Calu3 (cell line): ENCODE results near the gene CLDND2. TPM values are rescaled to one million over a fixed set of nuclear protein-coding genes. Genes with fewer than 3 reads are reported as not detected.

ENCODE experiments used
- BruUV-seq: library from RNA; stranded (reverse); fragments of 400-500 nt; replicated peaks from 2 replicates; lab custom pipeline; 2021; lab: Mats Ljungman, UMichigan
- CTCF ChIA-PET: fragments of 300-600 bp; sonication (Branson Sonifier 250); formaldehyde crosslinking; loops from one replicate; lab custom pipeline; 2022; ENCODE audit warnings: antibody characterized with exemption; lab: Charles Lee
- DNase-seq: peaks from one replicate; pipeline ENCODE4 v3.0.0; 2022
- H3K27ac Mint-ChIP-seq: one replicate; pipeline ENCODE4 v1.8.0; 2022; ENCODE audit warnings: mixed read lengths; ENCODE audit not compliant: unreplicated experiment
- H3K27me3 Mint-ChIP-seq: one replicate; pipeline ENCODE4 v1.8.0; 2022; ENCODE audit warnings: mixed read lengths; ENCODE audit not compliant: unreplicated experiment
- H3K36me3 Mint-ChIP-seq: one replicate; pipeline ENCODE4 v1.8.0; 2022; ENCODE audit warnings: mild to moderate bottlenecking, moderate library complexity, mixed read lengths; ENCODE audit not compliant: insufficient read depth, unreplicated experiment
- H3K4me1 Mint-ChIP-seq: one replicate; pipeline ENCODE4 v1.8.0; 2022; ENCODE audit warnings: mild to moderate bottlenecking, low read depth, mixed read lengths; ENCODE audit not compliant: unreplicated experiment
- H3K4me3 Mint-ChIP-seq: one replicate; pipeline ENCODE4 v1.8.0; 2022; ENCODE audit warnings: mild to moderate bottlenecking, low read depth, moderate library complexity, mixed read lengths; ENCODE audit not compliant: unreplicated experiment
- H3K9me3 Mint-ChIP-seq: one replicate; pipeline ENCODE4 v1.8.0; 2022; ENCODE audit warnings: low read depth, mixed read lengths; ENCODE audit not compliant: unreplicated experiment
- intact Hi-C: fragments of 100-400 bp; cut with micrococcal nuclease; formaldehyde crosslinking; loops from one replicate; pipeline ENCODE4 v1.10.0; 2022; ENCODE audit not compliant: unreplicated experiment
- total RNA-seq: library from RNA; stranded (reverse); gene quantifications from 2 replicates; pipeline ENCODE4 v1.2.3, GENCODE V29; 2022
- TF ChIP-seq, protein P1 (sequence below): fragments of 200-600 bp; IDR thresholded peaks from one replicate; pipeline ENCODE4 v1.8.0; 2022; ENCODE audit warnings: antibody characterized with exemption; ENCODE audit not compliant: unreplicated experiment

Gene CLDND2
- total RNA-seq, 1 experiment from 2014 or later: 1.2 TPM

DNA sequence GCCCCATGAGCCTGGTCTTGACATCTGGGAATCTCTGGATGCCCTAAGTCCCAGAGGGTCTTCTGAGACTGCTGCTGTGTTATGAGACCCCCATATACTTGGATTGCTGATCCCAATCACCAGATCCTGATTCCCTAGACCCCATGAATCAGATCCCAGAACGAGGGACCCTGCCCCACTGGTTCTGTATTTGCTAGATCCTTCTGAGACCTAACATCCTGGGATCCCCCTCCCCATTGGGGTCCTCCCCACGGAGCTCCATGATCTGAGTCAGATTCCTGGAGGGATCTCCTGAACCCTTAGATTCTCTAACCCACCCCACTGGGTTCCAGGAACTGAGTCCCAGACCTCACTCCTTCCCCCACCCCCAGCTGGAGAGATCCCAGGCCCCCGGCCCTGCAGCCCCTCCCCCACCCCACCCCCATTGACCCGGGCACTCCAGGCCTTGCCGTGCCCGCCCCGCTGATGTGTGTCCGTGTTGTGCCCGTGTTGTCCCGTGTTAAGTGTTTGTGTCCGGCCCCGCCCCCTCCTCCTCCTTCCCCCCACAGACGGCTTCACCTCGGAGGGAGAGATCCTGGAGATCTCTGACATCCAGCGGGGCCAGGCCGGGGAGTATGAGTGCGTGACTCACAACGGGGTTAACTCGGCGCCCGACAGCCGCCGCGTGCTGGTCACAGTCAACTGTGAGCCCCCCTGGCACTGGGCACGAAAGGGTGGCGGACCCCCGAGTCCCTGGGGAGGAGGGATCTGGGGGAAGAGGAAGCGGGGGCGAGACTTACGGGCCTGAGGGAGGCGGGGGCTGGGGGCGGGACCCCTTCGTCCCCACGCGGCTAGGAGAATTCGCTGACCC lies 42.4 kb downstream of the CLDND2 start:
- Mint-ChIP-seq H3K36me3 (peaks cover 4% of the 10 kb centered on the region), H3K4me1 (peaks cover 8% of the 10 kb centered on the region), H3K27ac (no peak overlapping the region), H3K9me3 (peaks cover 2% of the 10 kb centered on the region), H3K4me3 (no peak overlapping the region), H3K27me3 (peaks cover 71% of the 10 kb centered on the region)
- TF ChIP-seq, protein P1, sequence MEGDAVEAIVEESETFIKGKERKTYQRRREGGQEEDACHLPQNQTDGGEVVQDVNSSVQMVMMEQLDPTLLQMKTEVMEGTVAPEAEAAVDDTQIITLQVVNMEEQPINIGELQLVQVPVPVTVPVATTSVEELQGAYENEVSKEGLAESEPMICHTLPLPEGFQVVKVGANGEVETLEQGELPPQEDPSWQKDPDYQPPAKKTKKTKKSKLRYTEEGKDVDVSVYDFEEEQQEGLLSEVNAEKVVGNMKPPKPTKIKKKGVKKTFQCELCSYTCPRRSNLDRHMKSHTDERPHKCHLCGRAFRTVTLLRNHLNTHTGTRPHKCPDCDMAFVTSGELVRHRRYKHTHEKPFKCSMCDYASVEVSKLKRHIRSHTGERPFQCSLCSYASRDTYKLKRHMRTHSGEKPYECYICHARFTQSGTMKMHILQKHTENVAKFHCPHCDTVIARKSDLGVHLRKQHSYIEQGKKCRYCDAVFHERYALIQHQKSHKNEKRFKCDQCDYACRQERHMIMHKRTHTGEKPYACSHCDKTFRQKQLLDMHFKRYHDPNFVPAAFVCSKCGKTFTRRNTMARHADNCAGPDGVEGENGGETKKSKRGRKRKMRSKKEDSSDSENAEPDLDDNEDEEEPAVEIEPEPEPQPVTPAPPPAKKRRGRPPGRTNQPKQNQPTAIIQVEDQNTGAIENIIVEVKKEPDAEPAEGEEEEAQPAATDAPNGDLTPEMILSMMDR: no peak
- intact Hi-C loops: no loop called here
- no TSS peak for BruUV-seq
- CTCF ChIA-PET: no interaction called here
- DNase-seq: no peak

DNA sequence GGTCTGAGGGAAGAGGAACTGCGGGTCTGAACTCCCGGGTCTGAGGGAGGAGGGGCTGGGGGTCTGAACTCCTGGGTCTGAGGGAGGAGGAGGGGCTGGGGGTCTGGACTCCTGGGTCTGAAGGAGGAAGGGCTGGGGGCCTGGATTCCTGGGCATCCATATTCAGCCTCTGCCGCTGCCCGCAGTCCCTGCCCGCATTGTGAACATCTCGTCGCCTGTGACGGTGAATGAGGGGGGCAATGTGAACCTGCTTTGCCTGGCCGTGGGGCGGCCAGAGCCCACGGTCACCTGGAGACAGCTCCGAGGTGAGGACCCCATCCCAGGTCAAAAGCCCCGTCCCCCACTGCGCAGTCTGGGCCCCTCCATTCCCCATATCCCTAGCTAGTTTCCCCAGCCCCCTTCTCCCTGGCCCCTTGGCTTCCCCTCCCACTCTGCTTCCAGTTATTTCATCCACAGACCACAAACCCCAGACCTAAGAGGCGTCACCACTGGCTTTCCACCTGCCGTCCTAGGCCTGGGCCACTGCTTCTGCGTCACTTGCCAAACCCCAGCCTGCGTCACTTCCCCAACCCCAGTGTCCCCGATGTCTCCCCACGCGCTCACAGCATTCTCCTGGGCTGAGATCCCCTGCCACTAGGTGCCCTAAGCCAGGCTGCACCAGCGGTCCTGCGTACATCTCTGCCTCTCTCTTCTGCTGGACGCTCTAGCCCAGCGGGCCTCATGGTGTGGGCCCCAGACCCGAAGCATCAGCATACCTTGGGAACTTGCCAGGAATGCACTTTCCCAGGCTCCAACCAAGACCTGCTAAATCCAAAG lies 43.4 kb downstream of the CLDND2 start:
- Mint-ChIP-seq H3K4me1 (peaks cover 8% of the 10 kb centered on the region), H3K27ac (no peak overlapping the region), H3K36me3 (peaks cover 4% of the 10 kb centered on the region), H3K27me3 (peaks cover 82% of the 10 kb centered on the region), H3K9me3 (no peaks in the 10 kb centered on the region), H3K4me3 (no peak overlapping the region)
- intact Hi-C loops: no loop called here
- DNase-seq: no peak
- CTCF ChIA-PET: interaction anchor here (0.6 kb wide), 1 partner anchor 344 kb away, joined by 4 read pairs; no protein-coding TSS in a partner anchor
- TF ChIP-seq, protein P1: no peak
- no TSS peak for BruUV-seq

DNA sequence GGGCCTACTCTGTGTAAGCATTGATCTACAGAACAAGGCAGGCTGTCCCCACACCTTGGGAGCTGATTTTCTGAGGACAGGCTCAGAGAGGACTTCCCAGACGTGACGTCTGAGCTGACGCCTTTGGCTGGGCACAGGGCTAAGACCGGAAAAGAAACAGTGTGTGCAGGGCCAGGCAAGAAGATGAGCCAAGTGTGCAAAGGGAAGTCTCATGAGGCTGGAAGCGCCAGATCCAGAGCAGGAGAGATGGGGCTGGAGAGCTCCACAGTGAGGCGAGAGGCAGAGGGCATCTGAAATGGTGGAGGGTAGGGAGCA lies 44.7 kb downstream of the CLDND2 start:
- intact Hi-C loops: no loop called here
- peaks cover 94% of the 10 kb centered on the region for H3K27me3 Mint-ChIP-seq
- TF ChIP-seq, protein P1: no peak
- no peak for DNase-seq
- no peak overlapping the region for H3K4me3 Mint-ChIP-seq
- H3K36me3 Mint-ChIP-seq: peaks cover 4% of the 10 kb centered on the region
- BruUV-seq: no TSS peak
- no peak overlapping the region for H3K27ac Mint-ChIP-seq
- no peaks in the 10 kb centered on the region for H3K9me3 Mint-ChIP-seq
- CTCF ChIA-PET: no interaction called here
- peaks cover 8% of the 10 kb centered on the region for H3K4me1 Mint-ChIP-seq

DNA sequence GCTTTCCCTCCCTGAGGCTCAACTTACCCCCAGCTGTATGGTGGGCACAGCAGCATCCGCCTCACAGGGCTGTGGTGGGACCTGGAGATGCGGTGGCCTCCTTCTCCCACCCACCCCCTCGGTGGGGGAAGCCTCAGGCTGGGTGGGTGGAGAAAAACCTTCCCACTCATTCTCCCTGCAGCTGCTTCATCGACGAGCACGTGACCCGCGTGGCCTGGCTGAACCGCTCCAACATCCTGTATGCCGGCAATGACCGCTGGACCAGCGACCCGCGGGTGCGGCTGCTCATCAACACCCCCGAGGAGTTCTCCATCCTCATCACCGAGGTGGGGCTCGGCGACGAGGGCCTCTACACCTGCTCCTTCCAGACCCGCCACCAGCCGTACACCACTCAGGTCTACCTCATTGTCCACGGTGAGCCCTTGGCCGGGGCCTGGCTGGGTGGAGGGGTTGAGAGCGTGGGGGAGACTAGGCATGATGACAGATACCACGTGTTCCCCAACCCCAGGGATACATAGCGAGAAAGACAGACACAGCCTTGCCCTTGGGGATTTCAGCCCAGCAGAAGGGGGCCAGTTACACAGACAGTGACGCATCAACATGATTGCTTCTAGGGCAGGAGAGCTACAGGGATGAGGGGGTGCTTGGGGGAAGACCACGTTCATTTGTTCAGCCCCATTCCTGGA lies 45.2 kb downstream of the CLDND2 start:
- Mint-ChIP-seq H3K27ac (no peak overlapping the region), H3K27me3 (peaks cover 99% of the 10 kb centered on the region), H3K4me1 (peaks cover 8% of the 10 kb centered on the region), H3K36me3 (peaks cover 4% of the 10 kb centered on the region), H3K9me3 (no peaks in the 10 kb centered on the region), H3K4me3 (no peak overlapping the region)
- intact Hi-C loops: no loop called here
- CTCF ChIA-PET: no interaction called here
- TF ChIP-seq, protein P1: no peak
- DNase-seq: no peak
- BruUV-seq: no TSS peak
